Measurements from ENCODE around the gene GLRX2.
"Not testable (repeated sequence)": the region's sequence is repeated elsewhere in the genome, so short reads cannot be mapped to it uniquely, and the experiment has no call there.

The GLRX2 gene

DNA sequence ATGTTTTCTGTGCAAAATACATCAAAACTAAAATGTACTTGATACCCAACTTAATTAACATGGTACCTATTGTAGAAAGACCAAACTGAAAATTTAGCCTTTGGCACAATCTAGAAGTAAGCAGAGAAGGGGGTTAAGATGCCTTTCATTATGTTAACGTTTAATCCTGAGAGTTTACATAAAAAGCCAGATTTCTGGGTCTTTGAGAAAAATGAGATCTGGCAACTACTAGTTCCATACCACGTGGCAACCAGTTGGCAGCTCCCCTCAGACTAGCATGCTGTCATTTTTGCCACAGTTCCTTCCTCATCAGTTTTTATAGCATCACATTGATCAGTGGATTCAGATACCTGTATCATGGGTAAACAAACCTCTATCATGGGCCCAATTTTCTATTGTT lies 44.3 kb downstream of the GLRX2 start:
- no peak for DNase-seq

DNA sequence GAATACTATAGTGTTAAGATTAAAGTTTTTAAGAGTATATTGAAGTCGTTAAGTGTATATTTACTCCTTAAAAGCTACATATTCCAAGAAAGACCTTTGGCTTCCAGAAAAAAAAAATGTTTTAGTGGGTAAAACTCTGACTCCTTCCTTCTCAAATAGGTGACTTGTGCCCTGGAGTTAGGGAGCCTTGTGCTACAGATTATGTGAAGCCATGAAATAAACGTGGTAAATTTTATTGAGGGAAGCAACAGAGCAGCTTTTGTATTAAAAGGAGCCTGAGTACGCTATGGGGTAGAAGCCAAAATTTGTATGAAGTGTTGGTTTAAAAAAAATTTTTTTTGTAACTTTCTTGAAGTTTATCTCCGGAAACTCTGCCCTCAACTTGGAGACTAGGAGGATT lies 44.8 kb downstream of the GLRX2 start:
- DNase-seq = no peak

DNA sequence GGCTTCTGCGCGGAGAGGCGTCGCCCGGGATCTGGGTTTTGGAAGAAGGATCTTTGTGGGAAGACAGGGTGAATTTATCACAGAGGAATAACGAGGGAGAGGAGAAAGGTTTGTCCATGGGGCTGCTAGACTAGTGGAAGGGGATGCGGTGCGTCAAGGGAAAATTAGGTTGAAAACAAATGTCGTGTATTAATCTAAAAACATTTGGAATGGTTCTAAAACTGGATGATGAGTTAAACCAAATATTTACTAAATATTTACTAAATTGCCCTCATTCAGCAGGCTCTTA lies 45.2 kb downstream of the GLRX2 start:
- no peak for DNase-seq

DNA sequence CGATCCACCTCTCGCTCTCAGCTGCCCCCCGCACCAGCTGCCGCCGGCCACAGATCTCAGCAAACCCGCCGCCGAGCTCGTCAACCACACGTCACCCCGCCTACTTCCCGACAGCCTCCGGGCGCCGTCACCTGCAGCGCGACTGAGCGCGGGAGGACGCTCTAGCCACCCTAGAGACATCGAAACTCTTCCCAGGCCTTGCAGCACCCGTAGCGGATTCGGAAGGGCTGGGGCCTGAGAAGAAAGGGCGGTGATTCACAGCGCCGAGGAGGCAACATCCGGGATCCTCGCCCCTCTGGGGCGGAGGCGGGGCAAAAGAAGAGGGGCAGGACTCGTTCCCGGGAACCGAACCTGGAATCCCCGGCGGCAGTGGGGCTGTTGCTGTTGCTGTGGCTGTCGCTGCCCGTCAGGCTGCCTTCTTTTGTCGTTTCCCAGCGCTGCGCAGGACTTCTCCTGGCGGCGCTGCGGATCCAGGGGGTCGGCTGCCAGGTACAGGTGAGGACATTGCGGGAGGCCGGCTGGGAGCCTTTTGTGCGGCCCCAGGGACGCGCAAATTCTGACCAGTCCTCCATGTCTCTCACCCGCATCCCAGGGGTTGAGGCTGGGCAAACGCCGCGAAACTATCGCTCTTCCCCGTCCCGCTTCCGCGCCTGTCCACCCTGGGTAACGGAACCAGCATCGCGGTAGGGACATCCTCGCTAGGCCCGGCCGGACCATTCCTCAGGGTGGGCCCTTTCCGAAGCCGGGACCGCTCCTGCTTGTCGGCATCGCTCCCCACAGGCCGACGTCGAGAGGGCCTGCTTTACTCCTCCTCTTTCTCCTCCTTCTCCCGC lies 45.7 kb downstream of the GLRX2 start, which contains the start of the genes RO60 and UCHL5:
Gene RO60, plus strand, starts transcription at position 331 of the 833 bp plus-strand sequence. CDS start 9,443 bp downstream, outside the sequence.
Gene UCHL5, minus strand, starts transcription at position 79 of the 833 bp plus-strand sequence. CDS start 100 bp downstream, outside the sequence.
- DNase-seq = peak; percentile 96

DNA sequence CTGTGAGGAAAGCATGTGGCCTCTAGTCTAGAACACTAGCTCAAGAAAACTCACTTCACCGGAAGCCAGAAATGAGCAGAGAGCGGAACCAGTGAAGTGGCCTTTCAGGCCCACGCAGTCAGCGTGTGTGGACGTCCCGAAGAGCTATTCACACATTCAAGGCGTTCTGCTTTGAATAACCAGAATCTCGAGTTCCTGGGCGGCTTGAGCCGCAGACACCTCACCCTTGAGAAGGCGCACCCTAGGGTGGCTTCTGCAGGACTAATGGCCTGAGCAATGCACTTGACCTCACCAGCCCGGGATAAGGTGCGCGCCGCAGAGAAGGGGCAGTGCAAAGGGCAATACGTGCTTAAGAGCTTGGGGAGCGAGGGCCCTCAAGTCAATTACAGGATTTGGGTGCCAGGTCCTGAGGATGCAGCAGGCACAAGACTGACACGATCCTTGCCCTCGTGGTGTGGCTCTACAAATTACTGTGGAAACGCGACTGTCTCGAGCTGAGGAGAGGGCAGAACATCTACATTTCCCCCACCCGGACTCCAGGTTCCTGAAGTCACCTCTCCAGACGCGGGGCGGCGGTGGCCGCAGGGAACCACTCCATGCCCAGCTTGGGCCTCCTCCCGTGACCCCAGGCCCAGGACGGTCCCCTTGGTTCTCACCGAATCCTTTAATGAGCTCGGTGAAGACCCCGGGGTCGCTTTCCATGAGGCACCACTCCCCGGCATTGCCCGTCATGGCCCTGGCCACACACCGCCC lies 46.5 kb downstream of the GLRX2 start:
- peak; percentile 81 for DNase-seq

DNA sequence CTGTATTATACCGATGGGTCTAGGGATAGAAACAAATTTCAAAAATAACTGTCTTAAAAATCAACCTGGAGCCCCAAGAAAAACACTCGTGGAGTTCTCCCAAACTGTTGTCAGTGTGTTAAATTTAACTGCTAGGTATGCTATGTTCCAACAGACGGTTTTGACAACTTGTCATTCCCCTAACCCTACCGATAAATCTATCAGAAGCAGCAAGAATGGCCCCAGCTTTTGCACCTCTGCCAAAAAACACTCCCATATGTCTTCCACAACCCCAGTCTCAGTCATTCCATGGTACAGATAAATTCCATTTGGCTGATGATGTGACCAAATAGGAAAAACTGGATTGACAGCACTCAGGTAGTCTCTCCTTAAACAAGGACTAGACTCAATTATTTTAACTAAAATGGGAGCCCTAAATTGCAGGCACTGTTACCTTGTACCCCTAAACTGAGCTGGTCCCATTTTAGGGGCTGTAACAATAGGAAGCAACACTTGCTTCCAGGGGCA lies 51.0 kb downstream of the GLRX2 start:
- no peak for DNase-seq

- DNase-seq = not testable (repeated sequence)
Measured at GRCh38 chr1:193048913-193049312, 56.3 kb downstream of the GLRX2 start.

Measured in activated CD4-positive, alpha-beta T cell treated with anti-CD3 and anti-CD28 coated beads for 48 hours (primary cell).